HG03439 (cell line): Measurements from ENCODE around the gene TMTC4.
"Not testable (repeated sequence)": the region's sequence is repeated elsewhere in the genome, so short reads cannot be mapped to it uniquely, and the experiment has no call there.

Experiments used
- ATAC-seq: cut with Tn5 transposase; IDR thresholded peaks from one replicate; pipeline ENCODE4 v1.9.1; 2021; ENCODE audit warnings: mild to moderate bottlenecking, moderate library complexity; ENCODE audit not compliant: unreplicated experiment

TMTC4 gene

GRCh38 chr13:100630555-100630954, 44.0 kb downstream of the TMTC4 start:
- no peak for ATAC-seq

DNA sequence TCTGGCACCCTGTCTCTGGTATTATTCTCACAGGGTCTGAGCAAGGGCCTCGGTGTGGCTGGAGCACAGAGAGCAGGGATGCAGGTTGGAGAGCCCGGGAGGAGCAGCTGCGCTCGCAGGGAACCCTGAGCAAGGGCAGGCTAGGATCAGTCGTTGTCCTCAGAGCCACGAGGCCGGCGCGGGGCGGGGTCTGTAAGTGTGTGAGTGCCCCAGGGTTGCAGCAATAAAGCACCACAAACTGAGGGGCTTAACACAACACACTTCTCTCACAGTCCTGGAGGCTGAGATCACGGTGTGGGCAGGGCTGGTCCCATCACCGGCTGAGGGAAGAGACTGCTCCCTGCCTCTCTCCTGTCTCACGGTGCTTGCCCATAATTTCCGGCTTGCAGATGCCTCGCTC, 47.5 kb downstream of the TMTC4 start:
- ATAC-seq, result no peak

DNA sequence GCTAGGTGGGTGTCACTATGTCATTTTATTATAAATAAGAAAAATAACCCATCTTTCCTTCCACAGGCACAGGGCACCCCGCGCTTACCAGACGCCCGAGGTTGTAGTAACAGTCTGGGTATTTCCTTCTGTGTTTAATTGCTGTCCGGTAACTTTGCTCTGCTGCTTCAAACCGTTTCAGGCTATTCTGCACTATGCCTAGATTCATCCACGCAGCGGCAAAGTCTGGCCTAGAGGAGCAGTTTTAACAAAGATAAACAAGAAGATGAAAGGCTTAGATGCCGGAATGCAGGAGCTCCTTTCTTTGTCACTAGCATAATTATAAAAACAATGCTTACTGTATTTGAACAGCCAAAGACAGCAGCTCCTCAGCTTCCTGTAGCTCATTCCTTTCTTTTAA, 49.1 kb downstream of the TMTC4 start:
- ATAC-seq, result no peak

DNA sequence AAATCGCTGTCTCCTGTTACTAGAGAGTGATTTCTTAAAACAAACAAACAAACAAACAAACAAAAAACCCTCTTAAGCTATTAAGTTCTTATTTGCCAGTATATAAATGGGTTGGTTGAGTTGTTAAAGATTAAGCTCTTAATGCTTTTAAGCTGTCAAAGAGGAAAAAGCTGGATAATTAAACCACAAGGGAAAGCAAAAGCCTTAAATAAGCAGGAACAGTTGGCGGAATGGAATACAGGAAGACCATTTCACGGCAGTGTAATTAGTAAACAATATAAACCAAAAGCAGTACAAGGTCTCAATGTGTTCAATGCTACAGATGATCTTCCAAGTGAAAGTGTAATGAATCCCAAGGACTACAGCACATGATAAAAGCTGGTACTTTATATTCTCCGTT, 53.8 kb downstream of the TMTC4 start:
- no peak for ATAC-seq

GRCh38 chr13:100619940-100620339, 54.7 kb downstream of the TMTC4 start:
- ATAC-seq, result no peak

DNA sequence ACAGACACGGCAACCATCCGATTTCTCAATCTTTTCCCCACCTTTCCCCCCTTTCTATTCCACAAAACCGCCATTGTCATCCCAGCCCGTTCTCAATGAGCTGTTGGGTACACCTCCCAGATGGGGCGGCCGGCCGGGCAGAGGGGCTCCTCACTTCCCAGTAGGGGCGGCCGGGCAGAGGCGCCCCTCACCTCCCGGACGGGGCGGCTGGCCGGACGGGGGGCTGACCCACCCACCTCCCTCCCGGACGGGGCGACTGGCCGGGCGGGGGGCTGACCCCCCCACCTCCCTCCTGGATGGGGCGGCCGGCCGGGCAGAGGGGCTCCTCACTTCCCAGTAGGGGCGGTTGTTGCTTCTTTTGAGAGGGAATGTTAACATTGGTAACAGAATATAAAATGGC, 55.7 kb downstream of the TMTC4 start:
- ATAC-seq, result not testable (repeated sequence)

DNA sequence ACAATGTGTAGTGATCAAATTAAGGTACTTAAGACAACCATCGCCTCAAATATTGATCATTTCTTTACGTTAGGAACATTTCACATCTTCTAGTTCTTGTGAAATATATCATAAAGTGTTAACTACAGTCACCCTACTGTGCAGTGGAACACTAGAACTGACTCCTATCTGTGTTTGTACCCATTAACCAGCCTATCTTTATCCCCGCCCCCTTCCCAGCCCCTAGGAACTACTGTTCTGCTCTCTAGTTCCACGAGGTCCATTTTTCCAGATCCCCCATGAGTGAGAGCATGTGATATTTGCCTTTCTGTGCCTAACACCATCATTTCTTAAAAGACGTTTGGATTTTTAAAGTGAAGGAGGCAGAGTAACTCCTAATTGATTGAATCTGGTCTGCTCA, 61.6 kb downstream of the TMTC4 start:
- no peak for ATAC-seq

DNA sequence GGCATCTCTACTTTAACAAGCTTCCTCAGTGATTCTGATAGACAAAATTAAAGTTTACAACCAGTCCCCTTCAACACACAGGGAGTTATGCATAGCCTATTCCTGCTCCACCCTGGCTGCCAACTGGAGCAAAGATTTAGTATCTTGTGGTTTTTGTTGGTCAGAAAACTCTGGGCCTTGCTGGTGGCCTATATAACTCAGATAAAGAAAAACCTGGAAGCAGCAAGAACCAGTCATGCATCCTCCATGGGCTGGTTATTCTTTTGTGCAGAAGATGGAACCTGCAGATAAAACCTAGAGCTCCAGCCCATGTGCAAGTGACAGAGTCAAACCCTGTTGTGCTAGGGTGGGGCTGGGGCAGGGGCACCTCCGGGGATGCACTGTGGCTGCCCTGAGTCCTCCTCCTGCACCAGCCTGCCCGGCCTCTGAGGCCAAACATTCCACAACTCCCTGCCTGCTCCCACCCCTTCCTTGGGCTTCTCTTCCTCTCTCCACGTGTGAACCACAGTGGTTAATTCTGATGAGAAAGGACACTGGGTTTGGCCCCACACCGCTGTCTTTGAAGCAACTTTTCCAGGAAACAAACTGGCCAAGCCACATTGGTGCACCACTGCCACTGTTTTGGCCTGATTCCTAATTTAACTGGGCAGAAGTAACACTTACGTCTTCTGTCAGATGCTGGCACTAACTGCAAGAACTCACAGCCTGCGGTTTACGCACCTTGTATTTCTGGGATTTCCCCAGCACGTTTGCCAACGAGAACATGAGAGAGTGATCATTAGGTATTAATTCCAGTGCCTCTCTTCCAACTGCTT, 62.7 kb downstream of the TMTC4 start:
- peak; percentile 42 for ATAC-seq

GRCh38 chr13:100610391-100611347, 63.9 kb downstream of the TMTC4 start:
- ATAC-seq, result no peak

DNA sequence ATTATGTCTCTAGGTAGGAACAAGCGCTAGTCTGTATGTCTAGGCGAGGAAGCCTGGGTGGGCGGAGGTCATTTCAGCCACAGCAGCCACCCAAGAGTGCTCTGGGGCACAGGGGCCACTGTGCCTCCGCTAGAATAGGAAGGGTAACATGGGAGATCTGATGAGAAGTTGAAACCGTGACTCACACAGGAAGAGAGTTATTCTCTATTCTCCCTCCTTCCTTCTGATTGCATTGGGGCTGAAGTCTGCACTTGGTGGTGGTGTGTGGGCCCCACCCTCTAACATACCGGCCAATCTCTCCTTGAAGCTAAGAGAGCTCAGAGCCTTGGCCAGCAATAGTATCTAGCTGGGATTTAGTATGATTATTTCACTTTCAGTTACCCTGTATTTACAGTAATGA, 65.7 kb downstream of the TMTC4 start:
- peak; percentile 84 for ATAC-seq

DNA sequence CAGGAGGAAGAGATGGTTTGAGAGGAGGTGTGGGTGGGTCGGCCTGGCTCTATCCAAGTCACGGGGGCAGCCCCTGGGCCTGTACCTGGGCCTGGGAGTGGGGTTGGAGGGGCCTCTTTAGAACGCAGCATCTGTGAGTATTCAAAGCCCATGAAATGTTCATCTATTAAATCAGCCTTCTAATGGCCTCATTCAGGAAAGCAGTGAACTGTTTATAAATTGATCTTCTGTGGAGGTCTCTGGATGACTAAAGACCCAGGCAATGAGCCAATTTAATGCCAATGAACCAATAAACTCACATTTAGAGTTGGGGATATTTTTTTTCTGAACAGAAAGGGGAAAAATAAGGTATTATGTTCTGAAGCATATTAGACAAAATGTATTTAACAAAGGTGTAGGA, 66.1 kb downstream of the TMTC4 start:
- no peak for ATAC-seq

DNA sequence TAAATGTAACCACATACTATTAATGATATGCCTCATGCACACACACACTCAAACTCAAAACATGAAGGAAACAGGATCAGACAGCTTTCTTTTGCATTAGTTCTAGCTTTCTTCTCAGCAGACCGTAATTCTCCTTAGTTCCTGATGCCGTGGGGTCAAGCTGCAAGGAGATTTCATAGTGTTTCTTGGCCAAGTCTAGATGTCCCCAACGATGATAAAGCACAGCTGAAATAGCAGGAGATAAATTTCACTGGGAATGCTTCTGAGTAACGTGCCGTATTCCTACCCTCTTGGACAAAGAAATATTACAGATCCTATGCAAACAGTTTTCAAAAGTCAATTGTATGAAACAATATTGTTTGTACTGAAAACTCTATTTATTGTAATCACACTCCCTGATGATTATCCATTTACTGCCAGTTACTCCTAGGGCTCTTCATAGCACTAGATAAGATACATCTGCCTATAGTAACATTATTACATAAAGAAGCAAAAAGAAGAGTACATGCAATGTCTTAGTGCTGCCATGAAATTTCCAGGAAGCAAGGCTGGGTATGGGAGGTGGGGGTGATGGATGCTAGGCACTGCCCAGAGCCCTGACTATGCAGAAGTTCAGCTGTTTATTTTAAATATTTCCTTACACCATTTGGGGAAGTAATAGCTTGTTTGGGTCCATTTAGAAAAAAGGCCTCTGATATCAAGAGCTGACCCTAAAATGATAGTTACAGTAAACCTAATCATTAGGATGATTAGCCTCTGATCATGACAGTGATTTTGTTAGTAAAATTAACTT, 69.5 kb downstream of the TMTC4 start:
- ATAC-seq, result no peak

DNA sequence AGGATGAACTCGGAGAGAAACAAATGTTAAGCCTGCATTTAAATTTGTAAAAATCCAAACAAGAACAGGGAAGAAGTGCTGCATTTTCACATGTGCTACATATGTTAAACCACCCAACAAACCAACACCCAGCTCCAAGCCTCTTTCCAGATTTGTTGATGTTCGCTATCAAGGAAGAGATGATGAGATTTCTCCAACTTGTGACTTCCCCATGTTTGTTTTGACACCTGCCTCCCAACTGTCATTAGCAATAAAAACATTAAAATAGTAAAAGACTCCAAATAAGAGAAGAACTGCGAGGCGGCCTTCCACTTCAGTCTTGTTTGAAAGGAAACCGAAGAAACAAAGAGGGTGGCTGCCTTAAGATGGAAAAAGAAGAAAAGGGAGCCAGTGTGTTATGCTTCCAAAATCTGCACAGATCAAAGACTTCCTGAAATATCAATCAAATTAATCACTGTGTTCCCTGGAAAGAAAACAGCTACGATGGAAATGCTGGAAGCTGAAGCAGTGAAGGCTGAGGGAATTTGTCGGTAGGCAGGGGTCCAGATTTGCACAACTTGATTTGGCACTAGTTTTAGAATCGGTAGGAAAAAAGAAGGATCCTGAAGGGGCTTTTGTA, 72.0 kb downstream of the TMTC4 start:
- ATAC-seq, result no peak

DNA sequence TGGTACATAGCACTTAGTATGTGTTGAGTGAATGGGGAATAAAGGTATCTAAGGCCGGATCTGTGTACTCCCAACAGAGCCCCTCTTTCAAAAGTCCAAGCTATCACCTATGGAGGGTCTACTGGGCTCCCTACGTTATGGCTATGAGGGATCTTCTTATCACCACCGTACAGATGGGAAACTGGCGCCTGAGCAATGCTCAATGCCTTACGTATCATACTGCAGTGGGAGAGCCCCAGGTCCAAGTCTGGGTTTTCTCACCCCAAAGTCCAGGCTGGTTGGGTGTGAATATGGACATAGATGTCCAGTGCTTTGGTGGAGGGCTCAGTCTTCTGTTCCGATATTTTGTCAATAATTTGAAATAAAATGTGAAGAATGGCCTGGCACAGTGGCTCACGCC, 72.9 kb downstream of the TMTC4 start:
- ATAC-seq, result no peak

- no peak for ATAC-seq
Measured at GRCh38 chr13:100600915-100601314, 73.7 kb downstream of the TMTC4 start.

- ATAC-seq, result no peak
Measured at GRCh38 chr13:100600461-100600860, 74.1 kb downstream of the TMTC4 start.

GRCh38 chr13:100597253-100597652, 77.3 kb downstream of the TMTC4 start:
- ATAC-seq, result no peak

GRCh38 chr13:100596516-100596915, 78.1 kb downstream of the TMTC4 start:
- ATAC-seq, result no peak

GRCh38 chr13:100594731-100595130, 79.9 kb downstream of the TMTC4 start:
- no peak for ATAC-seq

DNA sequence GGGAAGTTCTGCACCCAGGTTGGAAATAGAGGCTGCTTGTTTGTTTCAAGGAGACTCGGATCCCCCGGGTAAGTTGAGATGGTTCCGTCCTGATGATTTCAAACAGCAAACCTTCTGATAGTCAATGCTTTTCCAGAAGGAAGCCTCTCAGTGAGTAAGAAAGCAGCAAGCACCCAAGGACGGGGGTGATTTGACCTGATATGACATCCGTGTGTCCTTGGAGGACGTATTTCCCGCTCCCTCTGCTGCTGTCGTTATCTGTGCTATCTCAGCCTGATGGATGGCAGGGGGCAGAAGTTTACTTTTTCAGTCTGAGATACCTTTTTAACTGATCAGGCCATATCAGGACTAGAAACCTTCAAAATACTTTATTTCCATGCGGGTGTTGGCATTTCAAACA, 80.3 kb downstream of the TMTC4 start:
- ATAC-seq, result no peak
